Nephron progenitor cell (in vitro differentiated cells): ENCODE data around the gene LIMS2.

Experiments used
- DNase-seq: peaks from one replicate; pipeline ENCODE4 v3.0.0; 2021
- H3K27ac Mint-ChIP-seq: 2 replicates; pipeline ENCODE4 v1.8.0; 2021; ENCODE audit warnings: mild to moderate bottlenecking, moderate library complexity, mixed read lengths
- H3K27me3 Mint-ChIP-seq: 2 replicates; pipeline ENCODE4 v1.8.0; 2021; ENCODE audit warnings: mild to moderate bottlenecking, low read depth, mixed read lengths; ENCODE audit not compliant: poor library complexity
- H3K36me3 Mint-ChIP-seq: 2 replicates; pipeline ENCODE4 v1.8.0; 2021; ENCODE audit warnings: low read depth, mixed read lengths
- H3K4me1 Mint-ChIP-seq: 2 replicates; pipeline ENCODE4 v1.8.0; 2021; ENCODE audit warnings: mixed read lengths
- H3K4me3 Mint-ChIP-seq: 2 replicates; pipeline ENCODE4 v1.8.0; 2021; ENCODE audit warnings: mild to moderate bottlenecking, moderate library complexity, mixed read lengths
- H3K9me3 Mint-ChIP-seq: 2 replicates; pipeline ENCODE4 v1.8.0; 2021; ENCODE audit warnings: mild to moderate bottlenecking, moderate library complexity, mixed read lengths
- TF ChIP-seq, protein P1 (sequence below): fragments of 200-600 bp; sonication (generic); IDR thresholded peaks from 2 replicates; pipeline ENCODE4 v1.5.0; 2021; ENCODE audit warnings: antibody characterized with exemption

LIMS2 gene

DNA sequence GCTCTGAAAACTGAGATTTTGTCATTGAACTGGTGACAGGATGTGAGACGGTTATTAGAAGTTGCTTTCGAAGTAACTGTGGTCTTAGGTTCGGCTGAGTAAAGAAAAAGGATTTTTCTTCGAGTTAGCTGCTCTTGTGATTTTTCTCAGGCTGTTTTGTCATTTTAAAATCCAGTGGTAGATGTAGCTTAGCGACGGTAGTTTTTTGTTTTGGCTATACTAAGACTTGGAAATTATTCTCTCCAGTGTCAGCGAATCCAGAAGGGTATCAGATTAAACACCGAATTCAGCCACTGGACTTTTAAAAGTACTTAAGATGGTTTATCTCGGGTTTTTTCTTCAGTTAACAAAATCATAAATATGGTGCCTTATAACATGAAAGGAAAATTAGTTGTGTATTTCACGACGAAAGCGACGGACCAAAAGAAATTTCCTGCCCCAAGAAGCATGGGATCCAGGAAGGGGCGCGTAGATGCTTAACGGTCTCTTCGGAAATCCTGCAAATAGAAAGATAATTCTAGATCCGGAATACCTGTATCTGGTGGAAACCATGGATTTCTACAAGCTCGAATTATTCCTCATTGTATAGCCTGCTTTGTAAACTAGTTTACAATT, 27.2 kb upstream of the LIMS2 start:
- H3K4me1 Mint-ChIP-seq, result peaks cover 43% of the 10 kb centered on the region
- no peaks in the 10 kb centered on the region for H3K9me3 Mint-ChIP-seq
- TF ChIP-seq, protein P1, sequence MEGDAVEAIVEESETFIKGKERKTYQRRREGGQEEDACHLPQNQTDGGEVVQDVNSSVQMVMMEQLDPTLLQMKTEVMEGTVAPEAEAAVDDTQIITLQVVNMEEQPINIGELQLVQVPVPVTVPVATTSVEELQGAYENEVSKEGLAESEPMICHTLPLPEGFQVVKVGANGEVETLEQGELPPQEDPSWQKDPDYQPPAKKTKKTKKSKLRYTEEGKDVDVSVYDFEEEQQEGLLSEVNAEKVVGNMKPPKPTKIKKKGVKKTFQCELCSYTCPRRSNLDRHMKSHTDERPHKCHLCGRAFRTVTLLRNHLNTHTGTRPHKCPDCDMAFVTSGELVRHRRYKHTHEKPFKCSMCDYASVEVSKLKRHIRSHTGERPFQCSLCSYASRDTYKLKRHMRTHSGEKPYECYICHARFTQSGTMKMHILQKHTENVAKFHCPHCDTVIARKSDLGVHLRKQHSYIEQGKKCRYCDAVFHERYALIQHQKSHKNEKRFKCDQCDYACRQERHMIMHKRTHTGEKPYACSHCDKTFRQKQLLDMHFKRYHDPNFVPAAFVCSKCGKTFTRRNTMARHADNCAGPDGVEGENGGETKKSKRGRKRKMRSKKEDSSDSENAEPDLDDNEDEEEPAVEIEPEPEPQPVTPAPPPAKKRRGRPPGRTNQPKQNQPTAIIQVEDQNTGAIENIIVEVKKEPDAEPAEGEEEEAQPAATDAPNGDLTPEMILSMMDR, result no peak
- H3K36me3 Mint-ChIP-seq, result peaks cover 49% of the 10 kb centered on the region
- H3K4me3 Mint-ChIP-seq, result peak overlapping the region; percentile 80
- H3K27ac Mint-ChIP-seq, result peak overlapping the region; percentile 20
- DNase-seq, result no peak
- H3K27me3 Mint-ChIP-seq, result peaks cover 6% of the 10 kb centered on the region

DNA sequence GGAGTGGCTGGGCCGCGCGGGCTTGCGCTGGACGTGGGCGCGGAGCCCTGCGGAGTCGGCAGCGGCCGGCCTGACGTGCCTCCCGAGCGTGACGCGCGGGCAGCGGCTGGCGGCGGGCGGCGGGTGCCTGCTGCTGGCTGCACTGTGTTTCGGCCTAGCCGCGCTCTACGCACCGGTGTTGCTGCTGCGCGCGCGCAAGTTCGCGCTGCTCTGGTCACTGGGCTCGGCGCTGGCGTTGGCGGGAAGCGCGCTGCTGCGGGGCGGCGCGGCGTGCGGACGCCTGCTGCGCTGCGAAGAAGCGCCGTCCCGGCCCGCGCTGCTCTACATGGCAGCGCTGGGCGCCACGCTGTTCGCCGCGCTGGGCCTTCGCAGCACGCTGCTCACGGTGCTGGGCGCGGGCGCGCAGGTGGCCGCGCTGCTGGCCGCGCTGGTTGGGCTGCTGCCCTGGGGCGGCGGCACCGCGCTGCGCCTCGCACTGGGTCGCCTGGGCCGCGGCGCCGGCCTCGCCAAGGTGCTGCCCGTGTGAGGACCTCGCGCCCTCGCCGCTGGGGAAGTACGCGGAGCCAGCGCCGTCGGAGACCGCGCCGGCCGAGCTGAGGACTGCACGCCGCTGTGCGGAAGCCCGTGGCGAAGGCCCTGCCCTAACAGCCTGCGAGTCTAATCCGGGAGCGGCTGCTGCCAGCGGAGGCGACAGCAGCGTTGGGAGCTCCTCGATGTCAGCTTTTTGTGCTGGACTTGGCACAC, 26.5 kb upstream of the LIMS2 start:
- TF ChIP-seq, protein P1, result no peak
- no peaks in the 10 kb centered on the region for H3K9me3 Mint-ChIP-seq
- peak; percentile 78 for DNase-seq

DNA sequence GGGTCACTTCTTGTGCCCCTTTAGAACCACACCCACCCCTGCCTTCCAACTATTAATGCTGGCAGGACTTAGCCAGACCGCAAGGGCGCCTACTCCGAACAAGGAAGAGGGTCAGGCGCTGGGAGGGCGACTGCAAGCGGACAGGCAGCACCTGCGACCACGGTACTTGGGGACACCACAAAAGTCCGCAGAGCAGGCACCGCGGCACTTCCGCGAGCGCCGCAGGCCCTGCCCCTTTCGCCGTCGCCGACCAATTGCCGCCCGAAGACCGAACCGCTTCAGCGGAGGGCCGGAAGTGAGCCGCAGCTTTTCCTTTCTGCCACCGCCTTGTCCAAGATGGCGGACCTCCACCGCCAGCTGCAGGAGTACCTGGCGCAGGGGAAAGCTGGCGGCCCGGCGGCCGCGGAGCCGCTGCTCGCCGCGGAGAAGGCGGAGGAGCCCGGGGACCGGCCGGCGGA, 25.9 kb upstream of the LIMS2 start, which contains the start of gene SFT2D3:
SFT2D3 (plus strand) TSS at position 305 of the 458 bp plus-strand sequence; CDS start at position 337, 32 bp downstream.
- peaks cover 42% of the 10 kb centered on the region for H3K36me3 Mint-ChIP-seq
- TF ChIP-seq, protein P1, result no peak
- peaks cover 11% of the 10 kb centered on the region for H3K27me3 Mint-ChIP-seq
- DNase-seq, result peak; percentile 88
- peak within 1 kb of the TSS; percentile 90 for H3K4me3 Mint-ChIP-seq
- peak within 1 kb of the TSS; percentile 97 for H3K27ac Mint-ChIP-seq
- peaks cover 43% of the 10 kb centered on the region for H3K4me1 Mint-ChIP-seq
- no peaks in the 10 kb centered on the region for H3K9me3 Mint-ChIP-seq

More for the DNA sequence above, 26.5 kb upstream of the LIMS2 start:
- H3K4me3 Mint-ChIP-seq, result peak overlapping the region; percentile 90
- peaks cover 7% of the 10 kb centered on the region for H3K27me3 Mint-ChIP-seq
- peak overlapping the region; percentile 20 for H3K27ac Mint-ChIP-seq
- H3K4me1 Mint-ChIP-seq, result peaks cover 43% of the 10 kb centered on the region
- H3K36me3 Mint-ChIP-seq, result peaks cover 46% of the 10 kb centered on the region

DNA sequence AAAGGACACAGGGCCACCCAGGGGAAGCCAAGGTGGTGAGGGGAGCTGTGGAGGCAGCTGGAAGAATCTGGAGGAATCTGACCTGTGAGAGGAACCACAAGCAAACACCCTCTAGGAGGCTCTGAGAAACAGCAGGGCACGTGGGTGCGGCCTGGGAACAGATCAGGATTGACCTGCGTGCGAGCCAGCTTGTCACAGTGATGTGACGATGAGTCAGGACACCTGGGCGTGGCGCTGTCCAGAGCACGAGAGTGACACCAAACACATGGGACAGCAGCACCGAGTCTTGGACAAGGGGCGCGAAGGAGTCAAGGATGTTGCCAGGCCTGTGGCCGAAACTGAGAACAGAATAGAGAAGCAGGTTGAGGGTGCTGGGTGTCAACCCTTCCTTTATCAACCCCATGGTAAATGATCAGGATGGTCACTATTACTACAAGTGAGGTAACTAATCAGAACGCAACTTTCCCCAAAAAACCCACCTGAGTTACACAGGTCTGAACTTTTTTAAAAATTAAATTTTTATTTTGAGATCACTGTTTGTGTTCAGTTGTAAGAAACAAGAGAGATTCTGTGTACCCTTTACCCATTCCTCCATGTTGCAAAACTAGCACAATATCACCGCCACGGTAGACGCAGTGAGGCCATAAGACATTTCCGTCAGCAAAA, 25.3 kb upstream of the LIMS2 start:
- Mint-ChIP-seq H3K9me3 (no peaks in the 10 kb centered on the region), H3K4me1 (peaks cover 43% of the 10 kb centered on the region), H3K4me3 (peak overlapping the region; percentile 90), H3K36me3 (peaks cover 36% of the 10 kb centered on the region), H3K27ac (peak overlapping the region; percentile 97), H3K27me3 (peaks cover 11% of the 10 kb centered on the region)
- peak; percentile 24 for DNase-seq
- TF ChIP-seq, protein P1, result no peak

DNA sequence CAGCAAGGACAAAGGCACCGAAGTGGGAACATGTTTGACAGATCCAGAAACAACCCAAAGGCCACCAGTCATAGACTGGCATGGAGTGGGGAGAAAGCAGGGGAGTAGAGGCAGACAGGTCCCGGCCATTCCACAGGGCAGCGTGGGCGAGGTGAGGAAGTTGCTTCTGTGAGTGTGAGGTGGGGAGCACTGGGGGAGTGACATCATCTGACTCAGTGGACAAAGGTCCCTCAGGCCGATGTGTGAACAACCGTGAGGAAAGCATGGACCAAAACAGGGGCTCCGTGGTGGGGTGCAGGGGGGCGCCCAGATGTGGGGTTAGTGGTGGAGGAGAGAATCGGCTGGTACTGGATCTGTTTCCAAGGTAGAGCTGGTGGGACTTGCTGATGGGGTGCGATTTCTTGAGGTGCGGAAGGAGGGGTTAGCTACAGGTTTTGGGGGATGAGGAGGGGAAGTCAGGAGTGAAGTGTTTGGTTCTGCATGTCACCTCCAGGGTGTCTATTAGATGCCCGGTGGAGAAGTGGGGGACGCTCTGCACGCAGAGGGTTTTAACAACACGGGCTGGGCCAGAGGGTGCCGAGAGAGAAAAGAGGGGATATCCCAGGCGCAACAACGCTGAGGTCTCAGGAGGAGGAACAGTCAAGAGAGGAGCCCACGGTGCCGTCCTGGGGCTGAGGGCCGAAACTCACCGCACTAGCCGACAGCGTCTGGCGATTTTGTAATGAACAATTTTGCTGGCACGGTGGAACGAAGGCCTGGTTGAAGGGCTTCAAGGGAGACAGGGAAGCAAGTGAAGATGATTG, 23.4 kb upstream of the LIMS2 start:
- Mint-ChIP-seq H3K27ac (no peak overlapping the region), H3K4me1 (peaks cover 27% of the 10 kb centered on the region), H3K27me3 (peaks cover 11% of the 10 kb centered on the region), H3K9me3 (no peaks in the 10 kb centered on the region), H3K4me3 (no peak overlapping the region), H3K36me3 (peaks cover 17% of the 10 kb centered on the region)
- no peak for DNase-seq
- TF ChIP-seq, protein P1, result no peak
